ENCODE measurements around the gene CENPN. TPM values are rescaled to one million over a fixed set of nuclear protein-coding genes. Genes with fewer than 3 reads are reported as not detected.

The CENPN gene
- total and polyA plus RNA-seq, 2 of the 13 experiments (the other 11 are each of a cell fraction or from before 2014, with no cell fraction given) = 29.7 to 129 TPM

DNA sequence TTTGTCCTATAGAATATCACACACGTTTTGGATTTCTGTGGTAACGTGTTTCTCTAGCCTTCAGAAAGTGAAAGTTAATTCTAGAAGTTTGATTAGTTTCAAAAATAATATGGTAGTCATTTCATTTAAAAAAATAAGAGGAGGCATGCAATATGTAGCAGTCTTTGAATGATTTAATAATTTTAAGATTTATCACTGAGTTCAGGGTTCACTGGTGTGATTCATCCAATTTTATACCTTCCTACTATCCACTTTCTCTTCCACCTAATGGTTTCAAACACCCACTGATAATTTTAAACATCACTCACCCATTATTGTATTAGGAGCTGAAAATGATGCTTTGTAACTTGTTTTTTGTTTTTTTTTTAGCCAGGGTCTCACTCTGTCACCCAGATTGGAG lies 42.7 kb upstream of the CENPN start:
- peaks cover 9% of the 10 kb centered on the region; the same call in 1 of the 2 replicates for H3K4me1 ChIP-seq (ENCODE audit: insufficient read depth, low read length)
- no peak overlapping the region for H3K27ac ChIP-seq (ENCODE audit: extremely low read length, insufficient read depth, low read length)
- ATAC-seq (no peak), FAIRE-seq (no peak), DNase-seq (ENCODE audit: low spot score) (no peak)
- no peaks in the 10 kb centered on the region for H3K27me3 ChIP-seq (ENCODE audit: control insufficient read depth in 1 of 2, insufficient read depth in 2 of 2, low read length in 2 of 2)
- 0 out of 2 replicates have a peak, but pooled peaks cover 4% of the 10 kb centered on the region for H3K9me3 ChIP-seq (ENCODE audit: low read length)
- ChIA-PET POLR2A (no interaction called here), CTCF (ENCODE audit: low intra/inter-chr PET ratio, low total read pairs) (no interaction called here)
- intact Hi-C loops (cut with micrococcal nuclease; ENCODE audit: unreplicated experiment) (no loop called here), in situ Hi-C loops (cut with HindIII; ENCODE audit: extremely low pct_ligation_motif_present, low pct_unique_long_range_greater_than_20kb) (no loop called here)
- no peaks in the 10 kb centered on the region for H3K79me2 ChIP-seq (ENCODE audit: insufficient read depth, low read length)
- H2AFZ ChIP-seq (ENCODE audit: low read length) = no peak overlapping the region
- no peak overlapping the region for H3K4me3 ChIP-seq (replicated peaks in 1 of 3; ENCODE audit: insufficient read depth in 1 of 3, low read depth in 2 of 3, low read length in 3 of 3)
- H3K9ac ChIP-seq (ENCODE audit: insufficient read depth, low read depth, low read length) = no peak overlapping the region
- no TSS peak for BruUV-seq (replicated peaks)
- WGBS (ENCODE audit: low lambda C conversion rate) = 56% methylated on average over 2 of the region's 2 CpGs
- H3K36me3 ChIP-seq (replicated peaks in 1 of 2; ENCODE audit: control insufficient read depth in 1 of 2, insufficient read depth in 2 of 2, low read length in 2 of 2) = no peaks in the 10 kb centered on the region
- no peaks in the 10 kb centered on the region for H4K20me1 ChIP-seq (ENCODE audit: insufficient read depth, low read length)
- H3K4me2 ChIP-seq (ENCODE audit: low read depth, low read length) = no peak overlapping the region
- no peak for TF ChIP-seq ZNF138 (CRISPR knock-in tag; IDR thresholded peaks at IDR 0.05; ENCODE audit: low read depth)
- TF ChIP-seq SMARCC2 (IDR thresholded peaks at IDR 0.05) = no peak
- TF ChIP-seq, protein P1, sequence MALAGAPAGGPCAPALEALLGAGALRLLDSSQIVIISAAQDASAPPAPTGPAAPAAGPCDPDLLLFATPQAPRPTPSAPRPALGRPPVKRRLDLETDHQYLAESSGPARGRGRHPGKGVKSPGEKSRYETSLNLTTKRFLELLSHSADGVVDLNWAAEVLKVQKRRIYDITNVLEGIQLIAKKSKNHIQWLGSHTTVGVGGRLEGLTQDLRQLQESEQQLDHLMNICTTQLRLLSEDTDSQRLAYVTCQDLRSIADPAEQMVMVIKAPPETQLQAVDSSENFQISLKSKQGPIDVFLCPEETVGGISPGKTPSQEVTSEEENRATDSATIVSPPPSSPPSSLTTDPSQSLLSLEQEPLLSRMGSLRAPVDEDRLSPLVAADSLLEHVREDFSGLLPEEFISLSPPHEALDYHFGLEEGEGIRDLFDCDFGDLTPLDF (CRISPR knock-in tag; IDR thresholded peaks at IDR 0.05) = no peak
- no peak for TF ChIP-seq ATM (IDR thresholded peaks at IDR 0.05; ENCODE audit: borderline replicate concordance)
- TF ChIP-seq SAP130 (CRISPR knock-in tag; IDR thresholded peaks at IDR 0.05; ENCODE audit: low read depth) = no peak
- TF ChIP-seq YEATS2 (CRISPR knock-in tag; IDR thresholded peaks at IDR 0.05; ENCODE audit: borderline replicate concordance) = no peak
- TF ChIP-seq, protein P2, sequence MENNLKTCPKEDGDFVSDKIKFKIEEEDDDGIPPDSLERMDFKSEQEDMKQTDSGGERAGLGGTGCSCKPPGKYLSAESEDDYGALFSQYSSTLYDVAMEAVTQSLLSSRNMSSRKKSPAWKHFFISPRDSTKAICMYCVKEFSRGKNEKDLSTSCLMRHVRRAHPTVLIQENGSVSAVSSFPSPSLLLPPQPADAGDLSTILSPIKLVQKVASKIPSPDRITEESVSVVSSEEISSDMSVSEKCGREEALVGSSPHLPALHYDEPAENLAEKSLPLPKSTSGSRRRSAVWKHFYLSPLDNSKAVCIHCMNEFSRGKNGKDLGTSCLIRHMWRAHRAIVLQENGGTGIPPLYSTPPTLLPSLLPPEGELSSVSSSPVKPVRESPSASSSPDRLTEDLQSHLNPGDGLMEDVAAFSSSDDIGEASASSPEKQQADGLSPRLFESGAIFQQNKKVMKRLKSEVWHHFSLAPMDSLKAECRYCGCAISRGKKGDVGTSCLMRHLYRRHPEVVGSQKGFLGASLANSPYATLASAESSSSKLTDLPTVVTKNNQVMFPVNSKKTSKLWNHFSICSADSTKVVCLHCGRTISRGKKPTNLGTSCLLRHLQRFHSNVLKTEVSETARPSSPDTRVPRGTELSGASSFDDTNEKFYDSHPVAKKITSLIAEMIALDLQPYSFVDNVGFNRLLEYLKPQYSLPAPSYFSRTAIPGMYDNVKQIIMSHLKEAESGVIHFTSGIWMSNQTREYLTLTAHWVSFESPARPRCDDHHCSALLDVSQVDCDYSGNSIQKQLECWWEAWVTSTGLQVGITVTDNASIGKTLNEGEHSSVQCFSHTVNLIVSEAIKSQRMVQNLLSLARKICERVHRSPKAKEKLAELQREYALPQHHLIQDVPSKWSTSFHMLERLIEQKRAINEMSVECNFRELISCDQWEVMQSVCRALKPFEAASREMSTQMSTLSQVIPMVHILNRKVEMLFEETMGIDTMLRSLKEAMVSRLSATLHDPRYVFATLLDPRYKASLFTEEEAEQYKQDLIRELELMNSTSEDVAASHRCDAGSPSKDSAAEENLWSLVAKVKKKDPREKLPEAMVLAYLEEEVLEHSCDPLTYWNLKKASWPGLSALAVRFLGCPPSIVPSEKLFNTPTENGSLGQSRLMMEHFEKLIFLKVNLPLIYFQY (CRISPR knock-in tag; IDR thresholded peaks at IDR 0.05; ENCODE audit: borderline replicate concordance) = no peak
- TF ChIP-seq, protein P3, sequence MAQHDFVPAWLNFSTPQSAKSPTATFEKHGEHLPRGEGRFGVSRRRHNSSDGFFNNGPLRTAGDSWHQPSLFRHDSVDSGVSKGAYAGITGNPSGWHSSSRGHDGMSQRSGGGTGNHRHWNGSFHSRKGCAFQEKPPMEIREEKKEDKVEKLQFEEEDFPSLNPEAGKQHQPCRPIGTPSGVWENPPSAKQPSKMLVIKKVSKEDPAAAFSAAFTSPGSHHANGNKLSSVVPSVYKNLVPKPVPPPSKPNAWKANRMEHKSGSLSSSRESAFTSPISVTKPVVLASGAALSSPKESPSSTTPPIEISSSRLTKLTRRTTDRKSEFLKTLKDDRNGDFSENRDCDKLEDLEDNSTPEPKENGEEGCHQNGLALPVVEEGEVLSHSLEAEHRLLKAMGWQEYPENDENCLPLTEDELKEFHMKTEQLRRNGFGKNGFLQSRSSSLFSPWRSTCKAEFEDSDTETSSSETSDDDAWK (CRISPR knock-in tag; IDR thresholded peaks at IDR 0.05) = no peak
- TF ChIP-seq, protein P4, sequence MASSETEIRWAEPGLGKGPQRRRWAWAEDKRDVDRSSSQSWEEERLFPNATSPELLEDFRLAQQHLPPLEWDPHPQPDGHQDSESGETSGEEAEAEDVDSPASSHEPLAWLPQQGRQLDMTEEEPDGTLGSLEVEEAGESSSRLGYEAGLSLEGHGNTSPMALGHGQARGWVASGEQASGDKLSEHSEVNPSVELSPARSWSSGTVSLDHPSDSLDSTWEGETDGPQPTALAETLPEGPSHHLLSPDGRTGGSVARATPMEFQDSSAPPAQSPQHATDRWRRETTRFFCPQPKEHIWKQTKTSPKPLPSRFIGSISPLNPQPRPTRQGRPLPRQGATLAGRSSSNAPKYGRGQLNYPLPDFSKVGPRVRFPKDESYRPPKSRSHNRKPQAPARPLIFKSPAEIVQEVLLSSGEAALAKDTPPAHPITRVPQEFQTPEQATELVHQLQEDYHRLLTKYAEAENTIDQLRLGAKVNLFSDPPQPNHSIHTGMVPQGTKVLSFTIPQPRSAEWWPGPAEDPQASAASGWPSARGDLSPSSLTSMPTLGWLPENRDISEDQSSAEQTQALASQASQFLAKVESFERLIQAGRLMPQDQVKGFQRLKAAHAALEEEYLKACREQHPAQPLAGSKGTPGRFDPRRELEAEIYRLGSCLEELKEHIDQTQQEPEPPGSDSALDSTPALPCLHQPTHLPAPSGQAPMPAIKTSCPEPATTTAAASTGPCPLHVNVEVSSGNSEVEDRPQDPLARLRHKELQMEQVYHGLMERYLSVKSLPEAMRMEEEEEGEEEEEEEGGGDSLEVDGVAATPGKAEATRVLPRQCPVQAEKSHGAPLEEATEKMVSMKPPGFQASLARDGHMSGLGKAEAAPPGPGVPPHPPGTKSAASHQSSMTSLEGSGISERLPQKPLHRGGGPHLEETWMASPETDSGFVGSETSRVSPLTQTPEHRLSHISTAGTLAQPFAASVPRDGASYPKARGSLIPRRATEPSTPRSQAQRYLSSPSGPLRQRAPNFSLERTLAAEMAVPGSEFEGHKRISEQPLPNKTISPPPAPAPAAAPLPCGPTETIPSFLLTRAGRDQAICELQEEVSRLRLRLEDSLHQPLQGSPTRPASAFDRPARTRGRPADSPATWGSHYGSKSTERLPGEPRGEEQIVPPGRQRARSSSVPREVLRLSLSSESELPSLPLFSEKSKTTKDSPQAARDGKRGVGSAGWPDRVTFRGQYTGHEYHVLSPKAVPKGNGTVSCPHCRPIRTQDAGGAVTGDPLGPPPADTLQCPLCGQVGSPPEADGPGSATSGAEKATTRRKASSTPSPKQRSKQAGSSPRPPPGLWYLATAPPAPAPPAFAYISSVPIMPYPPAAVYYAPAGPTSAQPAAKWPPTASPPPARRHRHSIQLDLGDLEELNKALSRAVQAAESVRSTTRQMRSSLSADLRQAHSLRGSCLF (CRISPR knock-in tag; IDR thresholded peaks at IDR 0.05; ENCODE audit: borderline replicate concordance) = no peak
- no peak for TF ChIP-seq ZNF550 (CRISPR knock-in tag; IDR thresholded peaks at IDR 0.05; ENCODE audit: borderline replicate concordance)
- no peak for TF ChIP-seq SIX4 (CRISPR knock-in tag; IDR thresholded peaks at IDR 0.05)
- TF ChIP-seq, protein P5, sequence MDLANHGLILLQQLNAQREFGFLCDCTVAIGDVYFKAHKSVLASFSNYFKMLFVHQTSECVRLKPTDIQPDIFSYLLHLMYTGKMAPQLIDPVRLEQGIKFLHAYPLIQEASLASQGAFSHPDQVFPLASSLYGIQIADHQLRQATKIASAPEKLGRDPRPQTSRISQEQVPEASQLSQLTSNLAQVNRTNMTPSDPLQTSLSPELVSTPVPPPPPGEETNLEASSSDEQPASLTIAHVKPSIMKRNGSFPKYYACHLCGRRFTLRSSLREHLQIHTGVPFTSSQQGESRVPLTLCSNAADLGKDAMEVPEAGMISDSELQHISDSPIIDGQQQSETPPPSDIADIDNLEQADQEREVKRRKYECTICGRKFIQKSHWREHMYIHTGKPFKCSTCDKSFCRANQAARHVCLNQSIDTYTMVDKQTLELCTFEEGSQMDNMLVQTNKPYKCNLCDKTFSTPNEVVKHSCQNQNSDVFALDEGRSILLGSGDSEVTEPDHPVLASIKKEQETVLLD (CRISPR knock-in tag; IDR thresholded peaks at IDR 0.05; ENCODE audit: low read depth) = no peak

Data from HepG2 (cell line).